Measurements from ENCODE around the gene GAK.
"Not testable (repeated sequence)": the region's sequence is repeated elsewhere in the genome, so short reads cannot be mapped to it uniquely, and the experiment has no call there.

Gene GAK

GRCh38 chr4:931960-932712 lies at the start of gene GAK, which contains the start of gene TMEM175:
Gene GAK (minus strand): TSS chr4:932316. CDS start chr4:932187, 129 bp downstream.
Gene TMEM175 (plus strand): TSS chr4:932460. CDS start chr4:947740, 15,280 bp downstream.
- DNase-seq, result peak; percentile 91

GRCh38 chr4:978957-979701 lies 47.0 kb upstream of the GAK start:
- DNase-seq, result no peak

- not testable (repeated sequence) for DNase-seq
These were observed 43.9 kb upstream of the GAK start for GRCh38 chr4:976016-976415.

GRCh38 chr4:974668-975067 lies 42.6 kb upstream of the GAK start:
- DNase-seq, result no peak

- peak; percentile 20 for DNase-seq
These were observed 41.6 kb upstream of the GAK start, which contains the start of gene DGKQ for GRCh38 chr4:973431-974397. Gene DGKQ (minus strand): TSS chr4:973569. CDS start chr4:973482, 87 bp downstream.

- peak; percentile 14 for DNase-seq
These were observed 40.7 kb upstream of the GAK start for GRCh38 chr4:972651-973424.

- DNase-seq, result no peak
These were observed 39.8 kb upstream of the GAK start for GRCh38 chr4:971666-972500.

GRCh38 chr4:970854-971520 lies 38.9 kb upstream of the GAK start:
- DNase-seq, result no peak

- DNase-seq, result no peak
These were observed 38.1 kb upstream of the GAK start for GRCh38 chr4:970046-970745.

GRCh38 chr4:968621-969394 lies 36.7 kb upstream of the GAK start:
- no peak for DNase-seq

GRCh38 chr4:968221-968620 lies 36.1 kb upstream of the GAK start:
- peak; percentile 74 for DNase-seq

GRCh38 chr4:967113-968104 lies 35.3 kb upstream of the GAK start:
- DNase-seq, result no peak

GRCh38 chr4:966266-967112 lies 34.4 kb upstream of the GAK start:
- DNase-seq, result no peak

- DNase-seq, result no peak
These were observed 33.6 kb upstream of the GAK start for GRCh38 chr4:965766-966134.

- DNase-seq, result no peak
These were observed 33.1 kb upstream of the GAK start for GRCh38 chr4:965048-965765.

Measured in COR-L47 (cell line).